LNCAP (cell line): ENCODE measurements around the gene ABHD2.

ENCODE experiments used
- TF ChIP-seq, protein P1 (sequence below): fragments of 450-650 bp; IDR thresholded peaks from 2 replicates; pipeline ENCODE4 v1.5.1; 2017; ENCODE audit warnings: mild to moderate bottlenecking

The ABHD2 gene

DNA sequence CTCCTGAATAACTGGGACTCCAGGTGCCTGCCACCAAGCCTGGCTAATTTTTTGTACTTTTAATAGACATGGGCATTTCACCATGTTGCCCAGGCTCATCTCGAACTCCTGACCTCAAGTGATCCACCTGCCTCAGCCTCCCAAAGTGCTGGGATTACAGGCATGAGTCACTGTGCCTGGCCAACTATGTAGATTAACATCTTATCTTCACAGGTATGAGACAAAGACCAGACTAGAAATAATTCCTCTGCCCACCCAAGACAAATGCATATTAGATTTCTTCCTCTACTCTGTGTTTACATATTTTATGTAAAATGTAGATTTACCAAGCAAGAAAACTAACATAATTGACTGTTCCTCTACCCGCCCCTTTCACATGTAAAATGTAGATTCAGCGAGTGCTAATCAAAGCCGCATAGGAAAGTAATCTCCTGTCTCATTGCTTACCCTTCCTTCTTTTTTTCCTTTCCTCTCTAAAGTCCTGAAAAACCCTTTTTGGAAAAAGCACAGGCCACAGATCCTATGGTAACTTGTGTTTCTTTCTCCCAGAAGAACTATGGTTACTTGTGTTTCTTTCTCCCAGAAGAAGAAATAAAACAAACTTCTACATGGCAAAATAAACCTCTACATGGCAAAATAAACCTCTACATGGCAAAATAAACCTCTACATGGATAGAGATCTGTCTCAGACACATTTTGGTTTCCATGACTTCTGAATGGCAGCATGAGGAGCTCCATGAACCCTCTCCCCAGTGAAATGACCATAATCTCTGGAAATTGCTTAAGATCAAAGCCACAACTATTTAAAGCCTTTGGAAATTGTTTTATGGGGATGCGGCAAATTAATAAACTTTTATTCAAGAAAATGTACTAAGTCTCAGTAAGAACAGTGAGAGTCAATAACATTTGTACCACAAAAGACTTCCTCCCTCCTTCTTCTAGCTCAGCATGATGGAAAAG is 9.1 kb upstream of the ABHD2 start:
- TF ChIP-seq, protein P1, sequence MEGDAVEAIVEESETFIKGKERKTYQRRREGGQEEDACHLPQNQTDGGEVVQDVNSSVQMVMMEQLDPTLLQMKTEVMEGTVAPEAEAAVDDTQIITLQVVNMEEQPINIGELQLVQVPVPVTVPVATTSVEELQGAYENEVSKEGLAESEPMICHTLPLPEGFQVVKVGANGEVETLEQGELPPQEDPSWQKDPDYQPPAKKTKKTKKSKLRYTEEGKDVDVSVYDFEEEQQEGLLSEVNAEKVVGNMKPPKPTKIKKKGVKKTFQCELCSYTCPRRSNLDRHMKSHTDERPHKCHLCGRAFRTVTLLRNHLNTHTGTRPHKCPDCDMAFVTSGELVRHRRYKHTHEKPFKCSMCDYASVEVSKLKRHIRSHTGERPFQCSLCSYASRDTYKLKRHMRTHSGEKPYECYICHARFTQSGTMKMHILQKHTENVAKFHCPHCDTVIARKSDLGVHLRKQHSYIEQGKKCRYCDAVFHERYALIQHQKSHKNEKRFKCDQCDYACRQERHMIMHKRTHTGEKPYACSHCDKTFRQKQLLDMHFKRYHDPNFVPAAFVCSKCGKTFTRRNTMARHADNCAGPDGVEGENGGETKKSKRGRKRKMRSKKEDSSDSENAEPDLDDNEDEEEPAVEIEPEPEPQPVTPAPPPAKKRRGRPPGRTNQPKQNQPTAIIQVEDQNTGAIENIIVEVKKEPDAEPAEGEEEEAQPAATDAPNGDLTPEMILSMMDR, result no peak

GRCh38 chr15:89081878-89082277 is 6.4 kb upstream of the ABHD2 start:
- TF ChIP-seq, protein P1, result no peak

- TF ChIP-seq, protein P1, result no peak
Observed at GRCh38 chr15:89083246-89083645, 5.0 kb upstream of the ABHD2 start.

GRCh38 chr15:89085289-89085926 is 2.8 kb upstream of the ABHD2 start:
- TF ChIP-seq, protein P1, result no peak

- TF ChIP-seq, protein P1, result no peak
Observed at GRCh38 chr15:89087161-89087829, 961 bp upstream of the ABHD2 start.

- TF ChIP-seq, protein P1, result no peak
Observed at GRCh38 chr15:89088605-89089315, 504 bp downstream of the ABHD2 start.
